GM19025 (cell line): ENCODE measurements around the gene CD248.
"Not testable (repeated sequence)": the region's sequence is repeated elsewhere in the genome, so short reads cannot be mapped to it uniquely, and the experiment has no call there.

ENCODE experiments used
- ATAC-seq: cut with Tn5 transposase; IDR thresholded peaks from one replicate; pipeline ENCODE4 v1.9.1; 2021; ENCODE audit warnings: mild to moderate bottlenecking, low read depth, moderate library complexity; ENCODE audit not compliant: unreplicated experiment

CD248 gene

GRCh38 chr11:66328302-66329144 lies 11.7 kb upstream of the CD248 start:
- ATAC-seq, result no peak

GRCh38 chr11:66328031-66328301 lies 11.1 kb upstream of the CD248 start:
- ATAC-seq, result no peak

GRCh38 chr11:66327171-66328030 lies 10.6 kb upstream of the CD248 start:
- ATAC-seq, result no peak

GRCh38 chr11:66326261-66327111 lies 9.6 kb upstream of the CD248 start:
- ATAC-seq, result no peak

GRCh38 chr11:66325263-66325671 lies 8.4 kb upstream of the CD248 start:
- ATAC-seq, result no peak

GRCh38 chr11:66324664-66325063 lies 7.8 kb upstream of the CD248 start:
- ATAC-seq, result no peak

- ATAC-seq, result no peak
Measured at GRCh38 chr11:66323684-66324083, 6.8 kb upstream of the CD248 start.

- no peak for ATAC-seq
Measured at GRCh38 chr11:66322732-66323427, 6.0 kb upstream of the CD248 start.

- ATAC-seq, result no peak
Measured at GRCh38 chr11:66321606-66322005, 4.8 kb upstream of the CD248 start.

- ATAC-seq, result not testable (repeated sequence)
Measured at GRCh38 chr11:66320748-66321147, 3.9 kb upstream of the CD248 start.

GRCh38 chr11:66320289-66320688 lies 3.4 kb upstream of the CD248 start:
- ATAC-seq, result not testable (repeated sequence)

- ATAC-seq, result no peak
Measured at GRCh38 chr11:66318600-66318970, 1.7 kb upstream of the CD248 start.

GRCh38 chr11:66317723-66318599 lies 1.1 kb upstream of the CD248 start:
- no peak for ATAC-seq

GRCh38 chr11:66317322-66317722 lies 478 bp upstream of the CD248 start:
- ATAC-seq, result no peak

GRCh38 chr11:66315921-66316811 lies 678 bp downstream of the CD248 start:
- ATAC-seq, result no peak

- no peak for ATAC-seq
Measured at GRCh38 chr11:66315498-66315885, 1.4 kb downstream of the CD248 start.

GRCh38 chr11:66314561-66315497 lies 2.0 kb downstream of the CD248 start:
- ATAC-seq, result no peak

- ATAC-seq, result no peak
Measured at GRCh38 chr11:66314186-66314501, 2.7 kb downstream of the CD248 start.
